Gastrocnemius medialis (tissue), 4 donors: Measurements from ENCODE around the gene ITPK1.

ENCODE experiments used
- POLR2A ChIP-seq, 2 donors: fragments of 450-650 bp; IDR thresholded peaks; one replicate each; pipeline ENCODE4 v1.6.1; 2017; ENCODE audit warnings: antibody characterized with exemption in 2 of 2, mild to moderate bottlenecking in 2 of 2, moderate library complexity in 2 of 2
- TF ChIP-seq, protein P1 (sequence below), 5 experiments: fragments of 450-650 bp in 3 of 5; fragments of 200-600 bp in 2 of 5; sonication (generic) in 2 of 5; IDR thresholded peaks in 4 of 5; conservative IDR thresholded peaks in 1 of 5; 1 replicate in 4 of 5; 2 replicates in 1 of 5; pipeline ENCODE4 v1.5.1; 2016 to 2019; ENCODE audit warnings: antibody characterized with exemption in 5 of 5, mild to moderate bottlenecking in 3 of 5, moderate library complexity in 3 of 5

DNA sequence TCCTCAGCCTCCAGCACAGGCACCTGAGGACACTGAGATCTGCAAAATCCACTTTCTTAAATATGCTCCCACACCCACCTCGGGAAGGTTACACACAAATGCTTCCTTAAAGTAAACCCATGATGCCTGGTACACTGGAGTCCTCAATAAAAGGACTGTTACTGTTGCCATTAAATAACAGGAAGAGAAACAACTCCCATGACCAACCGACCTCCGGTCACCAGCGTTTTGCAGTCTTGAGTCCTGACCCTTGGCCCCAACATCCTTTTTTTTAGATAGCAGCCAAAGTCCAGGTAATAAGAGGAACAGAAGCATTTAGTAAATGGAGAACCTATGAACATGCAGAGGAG lies 42.4 kb downstream of the ITPK1 start:
- TF ChIP-seq, protein P1, sequence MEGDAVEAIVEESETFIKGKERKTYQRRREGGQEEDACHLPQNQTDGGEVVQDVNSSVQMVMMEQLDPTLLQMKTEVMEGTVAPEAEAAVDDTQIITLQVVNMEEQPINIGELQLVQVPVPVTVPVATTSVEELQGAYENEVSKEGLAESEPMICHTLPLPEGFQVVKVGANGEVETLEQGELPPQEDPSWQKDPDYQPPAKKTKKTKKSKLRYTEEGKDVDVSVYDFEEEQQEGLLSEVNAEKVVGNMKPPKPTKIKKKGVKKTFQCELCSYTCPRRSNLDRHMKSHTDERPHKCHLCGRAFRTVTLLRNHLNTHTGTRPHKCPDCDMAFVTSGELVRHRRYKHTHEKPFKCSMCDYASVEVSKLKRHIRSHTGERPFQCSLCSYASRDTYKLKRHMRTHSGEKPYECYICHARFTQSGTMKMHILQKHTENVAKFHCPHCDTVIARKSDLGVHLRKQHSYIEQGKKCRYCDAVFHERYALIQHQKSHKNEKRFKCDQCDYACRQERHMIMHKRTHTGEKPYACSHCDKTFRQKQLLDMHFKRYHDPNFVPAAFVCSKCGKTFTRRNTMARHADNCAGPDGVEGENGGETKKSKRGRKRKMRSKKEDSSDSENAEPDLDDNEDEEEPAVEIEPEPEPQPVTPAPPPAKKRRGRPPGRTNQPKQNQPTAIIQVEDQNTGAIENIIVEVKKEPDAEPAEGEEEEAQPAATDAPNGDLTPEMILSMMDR (IDR thresholded peaks at IDR 0.05 in 4 of 5, conservative IDR thresholded peaks at IDR 0.05 in 1 of 5), result no peak
- TF ChIP-seq POLR2A (IDR thresholded peaks at IDR 0.05), result no peak
